ENCODE results near the gene ARL3. TPM values are rescaled to one million over a fixed set of nuclear protein-coding genes. Genes with fewer than 3 reads are reported as not detected.
A peak's percentile ranks its signal among the peaks of the same experiment; 100 is the strongest.

Gene ARL3
- total RNA-seq, 1 experiment from 2014 or later, result 17.9 TPM

GRCh38 chr10:102651455-102652169 is 62.6 kb downstream of the ARL3 start:
- no peak for DNase-seq (ENCODE audit: low spot score)

- DNase-seq (ENCODE audit: low spot score), result no peak
Measured at GRCh38 chr10:102650655-102651454, 63.3 kb downstream of the ARL3 start.

GRCh38 chr10:102649797-102650654 is 64.2 kb downstream of the ARL3 start:
- DNase-seq (ENCODE audit: low spot score), result no peak

- no peak for DNase-seq (ENCODE audit: low spot score)
Measured at GRCh38 chr10:102648889-102649796, 65.1 kb downstream of the ARL3 start.

- no peak for DNase-seq (ENCODE audit: low spot score)
Measured at GRCh38 chr10:102648269-102648888, 65.8 kb downstream of the ARL3 start.

- no peak for DNase-seq (ENCODE audit: low spot score)
Measured at GRCh38 chr10:102647443-102648268, 66.5 kb downstream of the ARL3 start.

GRCh38 chr10:102646610-102647442 is 67.4 kb downstream of the ARL3 start:
- no peak for DNase-seq (ENCODE audit: low spot score)

GRCh38 chr10:102645741-102646609 is 68.2 kb downstream of the ARL3 start:
- peak; percentile 97 for DNase-seq (ENCODE audit: low spot score)

GRCh38 chr10:102645388-102645740 is 68.8 kb downstream of the ARL3 start:
- peak; percentile 65 for DNase-seq (ENCODE audit: low spot score)

- peak; percentile 67 for DNase-seq (ENCODE audit: low spot score)
Measured at GRCh38 chr10:102644646-102645387, 69.4 kb downstream of the ARL3 start.

- no peak for DNase-seq (ENCODE audit: low spot score)
Measured at GRCh38 chr10:102644066-102644645, 70.0 kb downstream of the ARL3 start, which contains the start of gene TRIM8. Gene TRIM8, plus strand, starts transcription at chr10:102644479. Its CDS starts 139 bp downstream, at chr10:102644618.

- DNase-seq (ENCODE audit: low spot score), result no peak
Measured at GRCh38 chr10:102643336-102644065, 70.7 kb downstream of the ARL3 start.

GRCh38 chr10:102642736-102643335 is 71.4 kb downstream of the ARL3 start:
- DNase-seq (ENCODE audit: low spot score), result no peak

GRCh38 chr10:102641880-102642735 is 72.1 kb downstream of the ARL3 start:
- DNase-seq (ENCODE audit: low spot score), result peak; percentile 96

- no peak for DNase-seq (ENCODE audit: low spot score)
Measured at GRCh38 chr10:102641402-102641801, 72.8 kb downstream of the ARL3 start.
